IMR-90 (cell line): ENCODE data around the gene ADARB2. TPM values are rescaled to one million over a fixed set of nuclear protein-coding genes. Genes with fewer than 3 reads are reported as not detected.

Source experiments
- ATAC-seq: fragments of 200-7000 bp; cut with Tn5 transposase; 2 replicates; pipeline ENCODE4 v1.9.1; 2020; ENCODE audit warnings: low read depth, mild to moderate bottlenecking, moderate library complexity
- BruUV-seq: library from RNA; stranded (reverse); fragments of 400-500 nt; replicated peaks from 2 replicates; lab custom pipeline; 2021; lab: Mats Ljungman, UMichigan
- CTCF ChIA-PET: fragments of 300-600 bp; formaldehyde crosslinking; extraction: SDS; loops from one replicate; lab custom pipeline; 2021; ENCODE audit warnings: antibody characterized with exemption; lab: Yijun Ruan, JAX
- POLR2A ChIA-PET: fragments of 300-600 bp; sonication (Branson Sonifier 250); formaldehyde crosslinking; loops from one replicate; lab custom pipeline; 2022; ENCODE audit warnings: antibody characterized with exemption; ENCODE audit not compliant: unreplicated experiment; lab: Charles Lee
- DNase-seq: peaks from one replicate; pipeline ENCODE4 v3.0.0; 2013
- H2AFZ ChIP-seq: replicated peaks from 2 replicates; pipeline ENCODE3; 2013; ENCODE audit warnings: low read length, mild to moderate bottlenecking; ENCODE audit not compliant: poor library complexity
- H2AK5ac ChIP-seq: 2 replicates; pipeline ENCODE4 v1.6.1; 2013; ENCODE audit warnings: low read depth, low read length, inconsistent platforms
- H2AK9ac ChIP-seq: replicated peaks from 2 replicates; pipeline ENCODE3; 2013; ENCODE audit warnings: mild to moderate bottlenecking, low read depth, low read length, moderate library complexity; ENCODE audit not compliant: poor library complexity
- H2BK120ac ChIP-seq: 2 replicates; pipeline ENCODE4 v1.6.1; 2013; ENCODE audit warnings: low read depth, low read length, inconsistent platforms
- H2BK15ac ChIP-seq: 3 replicates; pipeline ENCODE4 v1.6.1; 2013; ENCODE audit warnings: low read depth, low read length, inconsistent platforms
- H2BK20ac ChIP-seq: 2 replicates; pipeline ENCODE4 v1.6.1; 2013; ENCODE audit warnings: low read depth, mild to moderate bottlenecking, inconsistent platforms, low read length, moderate library complexity
- H2BK5ac ChIP-seq: 2 replicates; pipeline ENCODE4 v1.6.1; 2013; ENCODE audit warnings: mild to moderate bottlenecking, low read depth, low read length, inconsistent platforms; ENCODE audit not compliant: poor library complexity, severe bottlenecking
- H3K14ac ChIP-seq: replicated peaks from 2 replicates; pipeline ENCODE4 v1.6.1; 2013; ENCODE audit warnings: low read depth, low read length, inconsistent platforms
- H3K18ac ChIP-seq: 2 replicates; pipeline ENCODE4 v1.6.1; 2013; ENCODE audit warnings: low read depth, low read length, control low read depth
- H3K23ac ChIP-seq: 2 replicates; pipeline ENCODE4 v1.6.1; 2013; ENCODE audit warnings: low read depth, low read length, inconsistent platforms
- H3K27ac ChIP-seq: 2 replicates; pipeline ENCODE4 v1.5.1; 2013; ENCODE audit warnings: mild to moderate bottlenecking, control low read depth, low read length; ENCODE audit not compliant: insufficient read depth
- H3K27me3 ChIP-seq: 2 replicates; pipeline ENCODE4 v1.6.1; 2013; ENCODE audit warnings: low read length; ENCODE audit not compliant: control insufficient read depth, insufficient read depth
- H3K36me3 ChIP-seq: 2 replicates; pipeline ENCODE4 v1.6.1; 2013; ENCODE audit warnings: low read length, mixed read lengths; ENCODE audit not compliant: control insufficient read depth, insufficient read depth
- H3K4ac ChIP-seq: 2 replicates; pipeline ENCODE4 v1.6.1; 2013; ENCODE audit warnings: low read depth, low read length, inconsistent platforms
- H3K4me1 ChIP-seq: 2 replicates; pipeline ENCODE4 v1.6.1; 2013; ENCODE audit warnings: low read length, mixed read lengths; ENCODE audit not compliant: control insufficient read depth, insufficient read depth
- H3K4me2 ChIP-seq: 2 replicates; pipeline ENCODE4 v1.6.1; 2013; ENCODE audit warnings: low read depth, mild to moderate bottlenecking, control low read depth, low read length, moderate library complexity
- H3K4me3 ChIP-seq: 2 replicates; pipeline ENCODE4 v1.5.1; 2013; ENCODE audit warnings: low read depth, mild to moderate bottlenecking, control low read depth, low read length, moderate library complexity; ENCODE audit not compliant: insufficient read depth
- H3K56ac ChIP-seq: 2 replicates; pipeline ENCODE4 v1.6.1; 2013; ENCODE audit warnings: low read length, inconsistent platforms; ENCODE audit not compliant: insufficient read depth; ENCODE audit errors: extremely low read depth
- H3K79me1 ChIP-seq, 2 experiments: 2 replicates each; pipeline ENCODE4 v1.6.1; 2013; ENCODE audit warnings: low read length in 2 of 2, inconsistent platforms in 1 of 2, low read depth in 1 of 2
- H3K9ac ChIP-seq: 2 replicates; pipeline ENCODE4 v1.6.1; 2013; ENCODE audit warnings: low read depth, low read length, control low read depth
- H3K9me1 ChIP-seq: 2 replicates; pipeline ENCODE4 v1.6.1; 2013; ENCODE audit warnings: low read length, inconsistent platforms; ENCODE audit not compliant: insufficient read depth
- H3K9me3 ChIP-seq: 2 replicates; pipeline ENCODE4 v1.6.1; 2013; ENCODE audit warnings: low read length; ENCODE audit not compliant: control insufficient read depth, insufficient read depth
- H4K20me1 ChIP-seq: 2 replicates; pipeline ENCODE4 v1.6.1; 2013; ENCODE audit warnings: low read length, inconsistent platforms; ENCODE audit not compliant: insufficient read depth
- H4K5ac ChIP-seq: 2 replicates; pipeline ENCODE4 v1.6.1; 2013; ENCODE audit warnings: mild to moderate bottlenecking, low read depth, low read length, control low read depth
- H4K8ac ChIP-seq, 2 experiments: 2 replicates each; pipeline ENCODE4 v1.6.1; 2013; ENCODE audit warnings: low read depth in 2 of 2, low read length in 2 of 2, control low read depth in 1 of 2, inconsistent platforms in 1 of 2
- H4K91ac ChIP-seq: 2 replicates; pipeline ENCODE4 v1.6.1; 2013; ENCODE audit warnings: low read depth, low read length, inconsistent platforms; ENCODE audit not compliant: insufficient read depth
- CEBPB ChIP-seq: IDR thresholded peaks from 2 replicates; pipeline ENCODE4 v1.6.1; 2012; ENCODE audit warnings: low read depth, low read length, improper control_type of control experiment
- MAZ ChIP-seq: IDR thresholded peaks from 2 replicates; pipeline ENCODE4 v1.6.1; 2012; ENCODE audit warnings: low read depth, mild to moderate bottlenecking, low read length, improper control_type of control experiment, moderate library complexity, borderline replicate concordance
- NFE2L2 ChIP-seq: fragments of 150-350 bp; IDR thresholded peaks from 2 replicates; pipeline ENCODE4 v1.6.1; 2016; ENCODE audit warnings: low read depth, mild to moderate bottlenecking, low read length
- WGBS, 2 experiments: methylation state at CpG; one replicate each; pipeline versions ENCODE4 v1.1.5 to v1.1.7; 2013; ENCODE audit warnings: missing lambda C conversion rate in 2 of 2; ENCODE audit not compliant: insufficient read length in 1 of 2; ENCODE audit errors: extremely low coverage in 2 of 2; 5-methylcytosine and 5-hydroxymethylcytosine counted together
- dilution Hi-C: fragments of 300-500 bp; cut with HindIII; formaldehyde crosslinking; loops from one replicate; pipeline ENCODE4 v1.14.3; 2018; ENCODE audit warnings: low sequenced_read_pairs; ENCODE audit not compliant: unreplicated experiment
- in situ Hi-C: fragments of 300-500 bp; cut with MboI; formaldehyde crosslinking; loops from 3 replicates; pipeline ENCODE4 v1.14.3; 2019; ENCODE audit warnings: low sequenced_read_pairs, inconsistent platforms, mixed read lengths
- intact Hi-C: fragments of 100-400 bp; cut with micrococcal nuclease; formaldehyde crosslinking; loops from 2 replicates; pipeline ENCODE4 v1.10.0; 2022
- polyA plus RNA-seq, 3 experiments: library from polyadenylated mRNA; depleted of rRNA; stranded (reverse); fragments of >200 nt; gene quantifications; 2 replicates each; pipeline ENCODE4 v1.2.3, GENCODE V29; 2012; ENCODE audit warnings: low replicate concordance in 1 of 3
- total RNA-seq: library from RNA; depleted of rRNA; stranded (reverse); fragments of >200 nt; gene quantifications from 2 replicates; pipeline ENCODE4 v1.2.3, GENCODE V29; 2012

Gene ADARB2
- total and polyA plus RNA-seq, 2 of the 4 experiments (the other 2 are of a cell fraction): not detected

GRCh38 chr10:1474376-1475097 is 262.8 kb downstream of the ADARB2 start:
- no peak overlapping the region for H2AK9ac ChIP-seq
- WGBS, 2 experiments: 47% methylated on average over 17 of the region's 36 CpGs; no CpG with 5 or more reads in 1 of the 2 experiments
- ChIA-PET CTCF (no interaction called here), POLR2A (no interaction called here)
- no peak overlapping the region for H3K4me2 ChIP-seq
- H2AK5ac ChIP-seq: no peak overlapping the region
- no peak overlapping the region for H2BK120ac ChIP-seq
- no TSS peak for BruUV-seq
- no peak overlapping the region for H3K23ac ChIP-seq
- no peaks in the 10 kb centered on the region for H3K4me1 ChIP-seq
- no peaks in the 10 kb centered on the region for H3K27me3 ChIP-seq
- dilution Hi-C loops: no loop called here
- no peaks in the 10 kb centered on the region for H3K79me1 ChIP-seq
- H3K18ac ChIP-seq: no peak overlapping the region
- no peak overlapping the region for H3K4me3 ChIP-seq
- no peak for DNase-seq
- H2BK5ac ChIP-seq: no peak overlapping the region
- TF ChIP-seq MAZ (no peak), NFE2L2 (no peak), CEBPB (no peak)
- H4K5ac ChIP-seq: no peak overlapping the region
- H3K9ac ChIP-seq: no peak overlapping the region
- peaks cover 57% of the 10 kb centered on the region for H3K9me3 ChIP-seq
- H4K91ac ChIP-seq: no peak overlapping the region
- H4K20me1 ChIP-seq: no peaks in the 10 kb centered on the region
- H2BK20ac ChIP-seq: no peak overlapping the region
- H3K27ac ChIP-seq: no peak overlapping the region
- H3K56ac ChIP-seq: no peak overlapping the region
- H4K8ac ChIP-seq: no peak overlapping the region
- H3K14ac ChIP-seq: no peak overlapping the region
- no peak overlapping the region for H2BK15ac ChIP-seq
- intact Hi-C loops: no loop called here
- no peaks in the 10 kb centered on the region for H3K9me1 ChIP-seq
- no peaks in the 10 kb centered on the region for H3K36me3 ChIP-seq
- no peak for ATAC-seq
- in situ Hi-C loops: no loop called here
- no peak overlapping the region for H3K4ac ChIP-seq
- H2AFZ ChIP-seq: no peak overlapping the region
